H1 (cell line): ENCODE data around the gene FAM186B. TPM values are rescaled to one million over a fixed set of nuclear protein-coding genes. Genes with fewer than 3 reads are reported as not detected.

Source experiments
- CTCF ChIA-PET: fragments of 300-600 bp; sonication (Branson Sonifier 250); formaldehyde crosslinking; loops from one replicate; lab custom pipeline; 2021; ENCODE audit not compliant: partially characterized antibody; lab: Charles Lee
- POLR2A ChIA-PET: fragments of 300-600 bp; sonication (Branson Sonifier 250); formaldehyde crosslinking; loops from one replicate; lab custom pipeline; 2021; ENCODE audit warnings: inconsistent platforms; ENCODE audit not compliant: partially characterized antibody; lab: Charles Lee
- DNase-seq, 2 experiments: peaks; one replicate each; pipeline versions ENCODE4 v3.0.0 to v3.0.0-alpha.2; 2010 to 2022; ENCODE audit warnings: low spot score in 2 of 2, low read depth in 1 of 2, mixed read lengths in 1 of 2
- FAIRE-seq: peaks from 2 replicates; lab custom pipeline; 2011; peaks lifted over from hg19 to GRCh38; lab: Jason Lieb, UNC
- H2AFZ ChIP-seq: 2 replicates; pipeline ENCODE4 v1.8.1; 2012; ENCODE audit warnings: low read length, inconsistent platforms
- H2AK5ac ChIP-seq: 2 replicates; pipeline ENCODE4 v1.6.1; 2013; ENCODE audit warnings: low read depth, low read length
- H2BK120ac ChIP-seq: replicated peaks from 2 replicates; pipeline ENCODE3; 2013; ENCODE audit warnings: low read depth, low read length, inconsistent platforms
- H2BK12ac ChIP-seq: 2 replicates; pipeline ENCODE4 v1.6.1; 2013; ENCODE audit warnings: low read depth, low read length
- H2BK15ac ChIP-seq: 2 replicates; pipeline ENCODE4 v1.6.1; 2013; ENCODE audit warnings: low read length
- H2BK20ac ChIP-seq: 2 replicates; pipeline ENCODE4 v1.6.1; 2013; ENCODE audit warnings: low read length
- H2BK5ac ChIP-seq: 2 replicates; pipeline ENCODE4 v1.6.1; 2013; ENCODE audit warnings: low read depth, low read length
- H3K14ac ChIP-seq: 2 replicates; pipeline ENCODE4 v1.6.1; 2013; ENCODE audit warnings: inconsistent platforms; ENCODE audit not compliant: insufficient read length
- H3K18ac ChIP-seq: 2 replicates; pipeline ENCODE4 v1.6.1; 2013; ENCODE audit warnings: low read length; ENCODE audit errors: extremely low read depth
- H3K23ac ChIP-seq: 2 replicates; pipeline ENCODE4 v1.6.1; 2013; ENCODE audit warnings: inconsistent platforms; ENCODE audit not compliant: insufficient read length
- H3K23me2 ChIP-seq: 2 replicates; pipeline ENCODE4 v1.6.1; 2013; ENCODE audit warnings: low read depth, low read length
- H3K27ac ChIP-seq: 2 replicates; pipeline ENCODE4 v1.6.1; 2011; ENCODE audit warnings: low read depth, low read length, inconsistent platforms
- H3K27me3 ChIP-seq, 4 experiments: replicated peaks in 1 of 4; 1 replicate in 1 of 4; 2 replicates in 3 of 4; pipeline versions ENCODE4 v1.6.1 to v1.8.1; 2011 to 2013; ENCODE audit warnings: low read length in 3 of 4, mild to moderate bottlenecking in 3 of 4, inconsistent platforms in 2 of 4, mixed read lengths in 2 of 4, moderate library complexity in 1 of 4; ENCODE audit not compliant: control insufficient read depth in 3 of 4, insufficient read depth in 3 of 4; ENCODE audit errors: extremely low read depth in 1 of 4
- H3K36me3 ChIP-seq, 4 experiments: 2 replicates each; pipeline versions ENCODE4 v1.6.1 to v1.8.1; 2011 to 2013; ENCODE audit warnings: mild to moderate bottlenecking in 4 of 4, low read length in 3 of 4, moderate library complexity in 2 of 4, control low read depth in 1 of 4, inconsistent platforms in 1 of 4; ENCODE audit not compliant: insufficient read depth in 4 of 4, control insufficient read depth in 2 of 4
- H3K4ac ChIP-seq: replicated peaks from 2 replicates; pipeline ENCODE3; 2013; ENCODE audit warnings: low read length, low read depth, mixed read lengths, inconsistent platforms; ENCODE audit not compliant: insufficient read length
- H3K4me1 ChIP-seq, 4 experiments: replicated peaks in 1 of 4; 1 replicate in 1 of 4; 2 replicates in 3 of 4; pipeline versions ENCODE4 v1.6.1 to v1.8.1; 2011 to 2013; ENCODE audit warnings: low read length in 3 of 4, inconsistent platforms in 2 of 4, mixed read lengths in 1 of 4; ENCODE audit not compliant: insufficient read depth in 4 of 4, control insufficient read depth in 3 of 4
- H3K4me2 ChIP-seq, 2 experiments: 2 replicates each; pipeline versions ENCODE4 v1.6.1 to v1.8.1; 2011 to 2013; ENCODE audit warnings: low read depth in 2 of 2, low read length in 2 of 2, control low read depth in 1 of 2, inconsistent platforms in 1 of 2, mild to moderate bottlenecking in 1 of 2; ENCODE audit not compliant: insufficient read depth in 1 of 2
- H3K4me3 ChIP-seq, 4 experiments: fragments of 200-600, 300-600 bp in 1 of 4; sonication (generic), shearing (Covaris generic), sonication (Bioruptor Twin) in 1 of 4; 2 replicates each; pipeline versions ENCODE4 v1.5.1 to v1.8.1; 2011 to 2016; ENCODE audit warnings: low read length in 4 of 4, low read depth in 3 of 4, control low read depth in 2 of 4, inconsistent platforms in 2 of 4, mild to moderate bottlenecking in 2 of 4, mixed read lengths in 1 of 4, moderate library complexity in 1 of 4; ENCODE audit not compliant: insufficient read depth in 2 of 4; ENCODE audit errors: extremely low read depth in 1 of 4
- H3K56ac ChIP-seq: replicated peaks from 2 replicates; pipeline ENCODE3; 2013; ENCODE audit warnings: low read depth, mild to moderate bottlenecking, mixed read lengths, low read length, inconsistent platforms; ENCODE audit not compliant: insufficient read length
- H3K79me1 ChIP-seq: 2 replicates; pipeline ENCODE4 v1.6.1; 2013; ENCODE audit warnings: low read depth, low read length, control low read depth
- H3K79me2 ChIP-seq, 2 experiments: 2 replicates each; pipeline versions ENCODE4 v1.6.1 to v1.8.1; 2012 to 2013; ENCODE audit warnings: low read length in 2 of 2, mild to moderate bottlenecking in 2 of 2, inconsistent platforms in 1 of 2; ENCODE audit not compliant: insufficient read depth in 2 of 2, control insufficient read depth in 1 of 2
- H3K9ac ChIP-seq, 4 experiments: replicated peaks in 1 of 4; 1 replicate in 1 of 4; 2 replicates in 3 of 4; pipeline versions ENCODE4 v1.6.1 to v1.8.1; 2011 to 2013; ENCODE audit warnings: low read depth in 3 of 4, low read length in 3 of 4, control low read depth in 2 of 4, mild to moderate bottlenecking in 2 of 4, moderate library complexity in 2 of 4, inconsistent platforms in 1 of 4; ENCODE audit errors: extremely low read depth in 1 of 4
- H3K9me3 ChIP-seq, 2 experiments: 2 replicates each; pipeline versions ENCODE4 v1.6.1 to v1.8.1; 2012 to 2013; ENCODE audit warnings: mild to moderate bottlenecking in 2 of 2, moderate library complexity in 2 of 2, control low read depth in 1 of 2, inconsistent platforms in 1 of 2, low read depth in 1 of 2, low read length in 1 of 2, mixed read lengths in 1 of 2; ENCODE audit not compliant: insufficient read depth in 2 of 2
- H4K20me1 ChIP-seq, 2 experiments: replicated peaks in 1 of 2; 2 replicates each; pipeline versions ENCODE3 to v1.8.1; 2011 to 2013; ENCODE audit warnings: inconsistent platforms in 2 of 2, low read length in 2 of 2, mild to moderate bottlenecking in 1 of 2; ENCODE audit not compliant: insufficient read depth in 2 of 2, control insufficient read depth in 1 of 2
- H4K5ac ChIP-seq: 2 replicates; pipeline ENCODE4 v1.6.1; 2013; ENCODE audit warnings: low read length, low read depth, mixed read lengths, inconsistent platforms; ENCODE audit not compliant: insufficient read length
- H4K8ac ChIP-seq: 2 replicates; pipeline ENCODE4 v1.8.0; 2013; ENCODE audit warnings: mild to moderate bottlenecking, moderate library complexity, low read length, inconsistent platforms; ENCODE audit not compliant: insufficient read depth; ENCODE audit errors: extremely low read depth
- H4K91ac ChIP-seq: replicated peaks from 2 replicates; pipeline ENCODE3; 2013; ENCODE audit warnings: low read length, mixed read lengths, inconsistent platforms; ENCODE audit not compliant: insufficient read length
- CREB1 ChIP-seq: IDR thresholded peaks from 2 replicates; pipeline ENCODE4 v1.6.1; 2012; ENCODE audit warnings: inconsistent platforms
- EZH2 ChIP-seq: fragments of 200-600 bp; sonication (generic); IDR thresholded peaks from 2 replicates; pipeline ENCODE4 v1.7.1; 2012; ENCODE audit warnings: low read depth, mild to moderate bottlenecking, moderate library complexity, low read length, inconsistent platforms; ENCODE audit not compliant: severe bottlenecking
- GABPA ChIP-seq: IDR thresholded peaks from 2 replicates; pipeline ENCODE4 v1.6.1; 2011; ENCODE audit warnings: mild to moderate bottlenecking, low read length, moderate library complexity, borderline replicate concordance; ENCODE audit not compliant: insufficient read depth
- POLR2A ChIP-seq, 2 experiments: IDR thresholded peaks; 1 replicate in 1 of 2; 2 replicates in 1 of 2; pipeline ENCODE4 v1.6.1; 2011; ENCODE audit warnings: low read depth in 2 of 2, low read length in 2 of 2, mild to moderate bottlenecking in 2 of 2; ENCODE audit errors: control extremely low read depth in 1 of 2
- POLR2AphosphoS5 ChIP-seq: IDR thresholded peaks from 2 replicates; pipeline ENCODE4 v1.6.1; 2011; ENCODE audit warnings: low read depth, low read length
- RAD21 ChIP-seq, 2 experiments: IDR thresholded peaks in 1 of 2; conservative IDR thresholded peaks in 1 of 2; 2 replicates each; pipeline ENCODE4 v1.6.1; 2011; ENCODE audit warnings: low read depth in 2 of 2, low read length in 2 of 2, improper control_type of control experiment in 1 of 2, inconsistent platforms in 1 of 2, mild to moderate bottlenecking in 1 of 2, moderate library complexity in 1 of 2
- RNF2 ChIP-seq: fragments of 200-900, 300-1000 bp; sonication (generic); IDR thresholded peaks from 2 replicates; pipeline ENCODE4 v1.7.1; 2016; ENCODE audit warnings: borderline replicate concordance, low read depth, mild to moderate bottlenecking, antibody characterized with exemption, low read length; ENCODE audit not compliant: poor library complexity, severe bottlenecking; ENCODE audit errors: missing control alignments
- SIN3A ChIP-seq, 2 experiments: IDR thresholded peaks in 1 of 2; conservative IDR thresholded peaks in 1 of 2; 2 replicates each; pipeline ENCODE4 v1.6.1; 2011 to 2012; ENCODE audit warnings: low read length in 2 of 2, improper control_type of control experiment in 1 of 2, low read depth in 1 of 2, mild to moderate bottlenecking in 1 of 2
- SIRT6 ChIP-seq: IDR thresholded peaks from one replicate; pipeline ENCODE4 v1.7.1; 2012; ENCODE audit warnings: low read length, inconsistent platforms
- ZNF274 ChIP-seq: IDR thresholded peaks from 2 replicates; pipeline ENCODE4 v1.7.0; 2012; ENCODE audit warnings: low read length, borderline replicate concordance; ENCODE audit errors: extremely low read depth
- WGBS, 2 experiments: shearing (Covaris generic) in 1 of 2; methylation state at CpG; one replicate each; pipeline versions ENCODE4 v1.1.6 to v1.1.7; 2013 to 2015; ENCODE audit warnings: low lambda C conversion rate in 2 of 2, mixed read lengths in 2 of 2, inconsistent platforms in 1 of 2, low coverage in 1 of 2, missing lambda C conversion rate in 1 of 2; ENCODE audit not compliant: insufficient replicate concordance in 2 of 2, insufficient coverage in 1 of 2, insufficient read length in 1 of 2; ENCODE audit errors: extremely low coverage in 1 of 2, missing lambda C conversion rate in 1 of 2; 5-methylcytosine and 5-hydroxymethylcytosine counted together
- polyA plus RNA-seq, 7 experiments: library from polyadenylated mRNA; depleted of rRNA in 3 of 7; stranded (reverse) in 5 of 7; unstranded in 2 of 7; fragments of >200 nt in 5 of 7; fragments of 200-250 nt in 2 of 7; gene quantifications; 1 replicate in 5 of 7; 2 replicates in 1 of 7; 4 replicates in 1 of 7; pipeline versions ENCODE4 v1.2.1 to v1.2.3, GENCODE V29; 2011 to 2013; ENCODE audit warnings: missing spikeins in 2 of 7, mixed read lengths in 2 of 7
- total RNA-seq: library from RNA; stranded (reverse); fragmentation: NEBNext Ultra II Directional; extraction: Animal tissue kit (Norgen Biotek cat#: 25700); gene quantifications from 2 replicates; pipeline ENCODE4 v1.2.1, GENCODE V29; 2021

The FAM186B gene
- total and polyA plus RNA-seq, 2 of the 8 experiments (the other 6 are each of a cell fraction or from before 2014, with no cell fraction given): 0.12 to 0.73 TPM

DNA sequence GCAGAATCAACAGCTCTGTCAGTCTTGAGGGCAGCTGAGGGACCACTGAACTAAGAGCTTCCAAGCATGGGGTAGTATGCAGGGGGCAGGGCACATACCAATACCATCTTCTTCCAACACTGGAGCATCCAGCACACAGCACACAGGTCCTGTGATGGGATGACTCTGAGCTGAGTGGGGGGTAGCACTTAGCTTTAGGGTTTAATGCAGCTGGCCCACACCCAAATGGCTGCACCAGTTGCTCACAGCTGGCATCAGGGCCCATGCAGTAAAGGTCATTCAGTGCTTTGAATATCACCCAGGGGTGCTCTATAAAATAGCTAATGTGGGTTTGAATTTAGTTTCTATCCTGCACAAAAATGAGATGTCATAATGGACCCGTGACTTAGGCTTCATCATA, 1.7 kb downstream of the FAM186B start:
- no peak overlapping the region for H2BK15ac ChIP-seq
- H2BK5ac ChIP-seq: no peak overlapping the region; the same call in 1 of the 2 replicates
- H3K23ac ChIP-seq: no peak overlapping the region
- H4K5ac ChIP-seq: no peak overlapping the region
- TF ChIP-seq POLR2A (IDR thresholded peaks at IDR 0.05; ENCODE audit: control extremely low read depth in 1 of 2, low read depth in 2 of 2, low read length in 2 of 2): no peak
- no peak for TF ChIP-seq GABPA
- TF ChIP-seq POLR2AphosphoS5: no peak
- no peak for TF ChIP-seq SIN3A (conservative IDR thresholded peaks at IDR 0.05 in 1 of 2, IDR thresholded peaks at IDR 0.05 in 1 of 2; ENCODE audit: low read depth in 1 of 2, low read length in 2 of 2)
- no peak for TF ChIP-seq RAD21 (IDR thresholded peaks at IDR 0.05 in 1 of 2, conservative IDR thresholded peaks at IDR 0.05 in 1 of 2; ENCODE audit: low read depth in 2 of 2, low read length in 2 of 2)
- no peak for TF ChIP-seq EZH2
- TF ChIP-seq CREB1: no peak
- TF ChIP-seq RNF2: no peak
- no peak for TF ChIP-seq ZNF274
- no peak for TF ChIP-seq SIRT6
- no peaks in the 10 kb centered on the region for H3K79me2 ChIP-seq
- H3K27ac ChIP-seq: no peak overlapping the region
- H3K23me2 ChIP-seq: no peaks in the 10 kb centered on the region
- H3K56ac ChIP-seq: no peak overlapping the region
- no peak overlapping the region for H3K9ac ChIP-seq
- H4K91ac ChIP-seq: no peak overlapping the region
- H2AFZ ChIP-seq: no peak overlapping the region
- no peak overlapping the region for H3K4me3 ChIP-seq
- ChIA-PET CTCF (interaction anchor here (1.1 to 3.2 kb wide), 7 partner anchors 11 to 256 kb away, joined by 3 to 15 read pairs (median 9); no protein-coding TSS in a partner anchor), POLR2A (interaction anchor here (0.8 to 2.2 kb wide), 3 partner anchors 36 to 138 kb away, joined by 3 to 6 read pairs (median 3); partner anchors contain the start of gene MCRS1)
- no peak overlapping the region for H2BK20ac ChIP-seq
- H2AK5ac ChIP-seq: no peak overlapping the region
- no peak overlapping the region for H4K8ac ChIP-seq
- 0 out of 2 replicates have a peak overlapping the region, but pooled peaks have one; percentile 18 for H2BK12ac ChIP-seq
- whole genome bisulfite sequencing, 2 experiments: 73% methylated on average over 1 of the region's 1 CpG; no CpG with 5 or more reads in 1 of the 2 experiments
- H3K27me3 ChIP-seq: peaks cover 0 to 4% (median 0%) of the 10 kb centered on the region in 4 experiments; a peak in 3 of 7 replicates
- H4K20me1 ChIP-seq: no peaks in the 10 kb centered on the region
- no peak for DNase-seq
- no peaks in the 10 kb centered on the region for H3K9me3 ChIP-seq
- H3K36me3 ChIP-seq: no peaks in the 10 kb centered on the region
- H3K79me1 ChIP-seq: no peaks in the 10 kb centered on the region
- H3K4me1 ChIP-seq: no peaks in the 10 kb centered on the region
- H3K4me2 ChIP-seq: no peak overlapping the region
- H3K18ac ChIP-seq: no peak overlapping the region
- no peak overlapping the region for H3K4ac ChIP-seq
- no peak overlapping the region for H2BK120ac ChIP-seq
- no peak overlapping the region for H3K14ac ChIP-seq
- FAIRE-seq: no peak
